Stimulated activated CD4-positive, alpha-beta T cell treated with anti-CD3 and anti-CD28 coated beads, Interleukin-4, amount 100 ng/mL, for 4 hours (primary cell): ENCODE measurements around the gene AUNIP.

Experiments used
- DNase-seq, 2 experiments: peaks; one replicate each; pipeline ENCODE4 v3.0.0-alpha.2; 2020

Gene AUNIP

GRCh38 chr1:25885602-25886001 lies 26.3 kb upstream of the AUNIP start:
- DNase-seq = no peak

- DNase-seq = no peak
Measured at GRCh38 chr1:25881266-25881665, 22.0 kb upstream of the AUNIP start.

DNA sequence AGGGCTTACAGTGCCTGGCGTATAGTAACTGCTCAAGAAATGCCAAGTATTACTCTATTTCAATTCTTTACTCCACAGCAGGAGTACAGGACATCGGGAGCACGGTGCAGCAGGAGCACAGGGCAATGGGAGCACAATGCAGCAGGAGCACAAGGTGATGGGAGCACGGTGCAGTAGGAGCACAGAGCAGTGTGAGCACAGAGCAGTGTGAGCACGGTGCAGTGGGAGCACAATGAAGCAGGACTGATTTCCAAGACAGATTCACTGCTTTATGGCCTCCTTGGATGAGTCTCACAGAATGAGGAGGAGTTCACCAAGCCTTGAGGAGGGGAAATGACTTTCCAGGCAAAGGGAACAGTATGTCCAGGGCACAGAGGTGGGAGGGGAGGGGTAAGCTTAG lies 21.3 kb upstream of the AUNIP start:
- DNase-seq = no peak

GRCh38 chr1:25879675-25880074 lies 20.4 kb upstream of the AUNIP start:
- no peak for DNase-seq

DNA sequence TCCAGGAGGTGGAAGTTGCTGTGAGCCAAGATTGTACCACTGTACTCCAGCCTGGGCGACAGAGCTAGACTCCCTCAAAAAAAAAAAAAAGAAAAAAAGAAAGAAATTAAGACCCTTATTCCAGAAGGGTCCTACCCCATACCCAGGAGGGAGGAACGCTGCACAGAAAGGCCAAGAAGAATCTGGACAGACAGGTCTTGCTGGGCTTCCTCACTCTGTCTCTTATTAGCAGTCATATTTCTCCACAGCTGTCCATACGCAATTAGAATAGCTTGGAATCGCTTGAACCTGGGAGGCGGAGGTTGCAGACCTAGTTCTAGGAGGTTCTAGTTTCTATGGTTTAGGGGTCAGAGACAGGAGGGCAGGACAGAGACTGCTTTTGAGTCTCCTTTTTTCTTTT lies 19.4 kb upstream of the AUNIP start:
- DNase-seq = no peak

GRCh38 chr1:25877155-25877554 lies 17.9 kb upstream of the AUNIP start:
- DNase-seq = no peak

- DNase-seq = no peak
Measured at GRCh38 chr1:25876693-25877077, 17.4 kb upstream of the AUNIP start.

DNA sequence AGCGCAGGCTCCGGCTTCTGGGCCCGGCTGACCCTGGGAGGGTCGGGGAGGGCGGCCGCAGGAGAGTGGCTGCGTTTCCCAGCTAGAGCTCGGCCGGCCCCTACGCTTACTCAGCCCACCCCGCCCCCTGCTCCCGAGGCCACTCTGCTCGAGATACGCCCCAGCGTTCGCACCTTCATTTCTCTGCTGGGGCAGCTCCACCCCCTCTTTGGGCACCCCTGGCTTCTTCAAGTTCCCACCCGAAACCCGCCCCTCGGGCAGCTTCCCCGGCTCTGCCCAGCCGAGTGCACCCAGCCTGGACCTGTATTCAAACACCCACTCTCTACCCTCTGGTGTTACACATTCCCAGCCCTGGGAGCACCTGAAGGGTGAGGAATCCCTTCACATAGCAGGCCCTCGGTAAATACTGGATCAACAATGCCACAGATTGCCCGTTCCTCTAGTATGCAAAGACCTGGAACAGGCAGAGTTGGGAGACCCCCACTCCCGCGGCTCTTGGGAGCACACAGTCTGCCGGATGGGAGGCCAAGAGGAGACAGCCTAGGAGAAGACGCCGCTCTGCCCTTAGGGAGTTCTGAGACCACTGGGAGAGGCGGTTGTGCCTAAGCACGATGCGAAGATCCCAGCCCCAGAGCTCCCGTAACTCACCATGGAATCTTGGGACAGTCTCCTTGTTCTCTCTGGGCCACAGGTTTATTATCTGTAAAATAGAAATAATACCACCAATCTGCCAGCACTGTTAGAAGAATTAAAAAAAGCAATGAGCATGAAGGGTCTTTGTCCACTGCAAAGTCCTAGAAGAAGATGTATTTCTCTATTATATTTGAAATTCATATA lies 16.8 kb upstream of the AUNIP start:
- peak in 1 of 2 experiments; percentile 18 for DNase-seq

DNA sequence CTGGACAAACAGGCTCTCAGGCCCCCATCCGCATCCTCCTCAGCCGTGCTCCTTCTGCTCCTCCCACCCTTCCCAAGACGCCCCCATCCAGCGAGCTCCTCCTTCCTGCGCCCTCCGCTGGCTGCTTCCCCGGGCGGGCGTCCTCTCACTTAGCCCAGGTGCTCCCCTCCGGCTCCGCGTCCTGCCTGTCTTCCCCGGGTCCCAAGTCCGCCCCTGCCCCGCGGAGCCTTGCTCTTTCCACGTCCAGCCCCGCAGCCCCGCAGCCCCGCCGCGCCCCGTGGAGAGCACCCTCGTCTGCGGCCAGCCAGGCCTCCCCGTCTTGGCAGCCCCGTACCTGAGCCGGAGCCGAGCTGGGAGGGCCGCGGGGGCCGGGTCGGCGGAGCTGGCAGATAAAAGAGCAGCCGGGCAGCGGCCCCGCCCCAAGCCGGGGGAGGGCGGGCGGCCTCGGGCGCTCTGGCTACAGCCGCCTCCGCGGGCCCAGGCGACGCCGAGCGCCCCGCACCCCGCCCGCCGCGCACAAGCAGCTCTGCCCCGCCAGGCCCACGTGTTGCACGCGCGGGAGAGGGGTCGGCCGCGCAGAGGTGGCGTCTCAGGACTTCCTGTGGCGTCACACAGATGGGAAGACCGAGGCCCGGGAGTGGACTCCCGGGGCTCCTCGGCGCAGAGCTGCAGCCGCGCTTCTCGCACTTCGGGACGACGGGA lies 16.0 kb upstream of the AUNIP start, which contains the start of gene PAQR7:
PAQR7 (minus strand) TSS at position 555 of the 702 bp plus-strand sequence. CDS start 11,869 bp downstream, outside the sequence.
- DNase-seq = peak; percentile 55 to 64

DNA sequence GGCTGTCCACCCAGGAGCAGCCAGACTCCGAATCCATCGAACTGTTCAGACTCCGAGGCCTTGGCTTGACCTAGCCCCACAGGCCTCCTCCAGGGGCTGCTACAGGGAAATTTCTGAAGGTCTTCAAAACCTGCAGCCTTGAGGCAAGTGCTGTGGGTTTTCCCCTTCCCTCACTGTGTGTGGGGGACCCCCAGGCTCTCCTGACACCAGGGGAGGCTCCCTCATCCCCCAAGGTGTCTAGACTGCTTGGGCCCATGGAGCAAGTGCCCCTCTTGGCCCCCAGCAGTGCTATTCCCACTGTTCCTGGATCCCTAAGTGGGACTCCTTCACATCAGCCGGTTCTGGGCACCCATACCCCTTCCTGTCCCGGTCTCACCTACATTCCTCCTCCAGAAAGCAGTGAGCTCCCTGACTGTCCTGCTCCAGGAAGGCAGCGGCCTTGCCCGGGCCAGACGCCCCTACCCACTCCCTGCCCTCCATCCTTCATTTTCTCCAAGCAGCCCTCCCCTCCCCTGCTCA lies 15.4 kb upstream of the AUNIP start:
- DNase-seq = no peak

DNA sequence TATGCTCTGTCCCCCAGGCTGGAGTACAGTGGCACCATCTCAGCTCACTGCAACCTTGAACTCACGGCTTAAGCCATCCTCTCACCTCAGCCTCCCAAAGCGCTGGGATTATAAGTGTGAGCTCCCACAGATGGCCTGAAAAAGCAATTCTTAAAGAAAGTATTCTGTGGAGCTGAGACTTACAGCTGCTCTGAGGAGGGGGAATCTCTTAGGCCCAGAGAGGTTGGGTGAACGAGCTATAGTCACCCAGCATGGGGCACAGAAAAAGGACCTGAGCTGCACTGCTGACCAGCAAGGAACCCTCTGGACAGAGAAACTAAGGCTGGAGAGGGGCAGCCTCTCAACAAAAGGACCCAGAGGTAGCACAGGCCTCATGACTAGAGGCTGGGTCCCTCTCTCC lies 15.0 kb upstream of the AUNIP start:
- DNase-seq = no peak

GRCh38 chr1:25873120-25873519 lies 13.9 kb upstream of the AUNIP start:
- no peak for DNase-seq

DNA sequence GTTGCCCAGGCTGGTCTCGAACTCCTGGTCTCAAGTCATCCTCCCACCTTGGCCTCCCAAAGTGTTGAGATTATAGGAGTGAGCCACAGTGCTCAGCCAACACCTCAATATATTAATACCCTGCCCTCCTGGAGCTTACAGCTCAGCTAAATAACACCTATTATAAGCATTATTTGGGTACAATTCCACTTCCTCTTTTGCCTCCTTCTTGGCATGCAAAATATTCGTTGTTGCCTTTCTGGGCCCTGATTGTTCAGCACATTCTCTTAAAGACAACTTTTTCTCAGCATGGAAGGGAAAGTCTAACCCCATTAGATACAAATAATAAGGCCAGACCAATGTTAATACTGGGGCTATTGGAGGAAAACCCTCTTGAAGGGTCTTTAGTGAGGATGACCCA lies 13.5 kb upstream of the AUNIP start:
- no peak for DNase-seq

GRCh38 chr1:25871704-25872494 lies 12.6 kb upstream of the AUNIP start:
- no peak for DNase-seq

DNA sequence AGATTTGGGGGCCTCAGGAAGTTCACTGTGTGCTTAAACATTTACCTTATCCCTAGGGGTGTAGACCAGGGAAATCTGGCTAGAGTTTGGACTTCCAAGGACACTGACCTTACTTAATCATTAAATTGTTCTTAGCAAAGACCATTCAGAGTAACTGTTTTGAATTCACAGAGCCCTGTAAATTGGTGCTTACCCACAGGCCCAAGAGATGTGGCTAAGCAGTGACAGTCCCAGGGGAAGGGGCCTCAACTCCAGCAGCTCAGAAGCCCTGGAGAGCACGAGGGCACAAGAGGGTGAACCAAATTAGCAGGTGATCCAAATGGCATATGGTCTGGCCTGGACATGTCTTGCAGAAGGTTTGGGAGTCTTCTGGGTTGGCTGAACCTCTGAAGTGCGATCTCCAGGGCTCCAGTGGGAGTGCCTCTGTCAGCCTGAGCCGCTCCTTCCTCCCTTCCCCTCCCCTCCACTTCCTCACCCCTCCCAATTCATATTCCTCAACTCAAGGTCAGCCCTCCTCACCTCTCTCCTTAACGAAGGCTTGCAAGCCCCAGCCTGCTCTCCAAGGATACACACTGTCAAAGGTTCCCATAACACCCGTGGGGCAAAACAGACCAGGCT lies 11.9 kb upstream of the AUNIP start:
- no peak for DNase-seq

DNA sequence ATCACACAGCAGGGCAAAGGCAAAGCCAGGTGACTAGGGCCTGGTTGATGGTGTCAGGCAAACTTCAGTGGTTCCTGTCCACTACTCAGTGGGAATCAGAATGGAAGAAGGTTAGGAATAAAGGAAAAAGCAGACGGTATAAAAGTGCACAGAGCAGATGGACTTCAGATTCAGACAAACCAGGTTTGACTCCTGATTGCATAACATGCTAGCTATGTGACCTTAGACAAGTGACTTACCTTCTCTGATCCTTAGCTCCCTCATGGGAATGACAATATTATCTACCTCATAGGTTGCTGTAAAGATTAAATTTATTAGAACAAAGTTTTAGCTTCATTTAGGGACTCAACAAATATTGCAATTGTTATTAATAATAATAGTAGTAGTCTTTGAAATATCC lies 11.4 kb upstream of the AUNIP start:
- no peak for DNase-seq

- DNase-seq = no peak
Measured at GRCh38 chr1:25869909-25870606, 10.8 kb upstream of the AUNIP start.

DNA sequence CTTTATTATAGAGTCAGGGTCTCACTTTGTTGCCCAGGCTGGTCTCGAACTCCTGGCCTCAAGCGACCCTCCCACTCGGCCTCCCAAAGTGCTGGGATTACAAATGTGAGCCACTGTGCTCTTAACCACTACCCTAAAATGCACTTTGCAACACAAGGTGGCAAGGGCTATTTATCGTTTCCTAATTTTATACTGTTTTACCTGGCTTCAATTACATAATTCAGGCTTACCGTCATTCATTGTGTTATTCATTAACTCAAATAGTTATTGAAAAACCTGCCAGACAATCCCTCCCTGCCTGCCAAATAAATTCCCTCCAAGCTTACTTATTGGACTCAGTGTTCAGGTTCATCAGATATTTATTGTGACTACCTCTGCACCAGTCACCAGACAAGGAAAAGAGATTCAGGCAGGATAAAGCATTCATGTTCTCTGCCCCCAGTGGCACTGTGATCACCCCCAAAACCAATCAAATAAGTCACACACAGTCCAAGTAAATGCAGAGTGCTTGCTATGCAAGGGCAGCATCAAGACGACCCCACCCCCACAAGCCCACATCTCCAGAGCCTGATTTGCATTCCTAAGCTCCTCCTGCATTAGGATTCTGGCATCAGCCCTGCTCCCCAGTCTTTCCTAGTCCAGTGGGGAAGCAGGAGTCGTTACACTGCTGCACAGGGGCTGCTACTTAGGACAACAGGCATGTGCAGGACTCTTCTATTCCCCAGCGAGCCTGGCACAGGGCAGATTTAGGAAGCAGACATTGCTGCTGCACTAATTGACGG lies 8.1 kb upstream of the AUNIP start:
- DNase-seq = no peak

DNA sequence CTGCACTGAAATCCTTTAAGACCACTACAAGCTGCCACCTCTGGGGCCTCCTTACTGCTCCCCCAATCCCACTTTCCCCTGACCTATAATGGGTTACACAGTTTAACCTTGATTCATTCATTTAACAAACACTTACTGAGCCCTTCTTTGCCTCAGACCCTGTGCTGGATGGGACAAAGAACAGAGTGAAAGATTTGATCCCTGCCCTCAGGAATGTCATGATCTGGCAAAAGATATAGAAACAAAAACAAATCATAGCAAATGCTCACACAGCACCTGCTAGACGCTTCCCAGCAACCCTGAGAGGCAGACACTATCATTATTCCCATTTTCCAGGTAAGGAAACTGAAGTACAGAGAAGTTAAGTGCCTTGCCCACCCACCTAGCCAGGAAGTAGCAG lies 7.0 kb upstream of the AUNIP start:
- DNase-seq = no peak

GRCh38 chr1:25864434-25864833 lies 5.2 kb upstream of the AUNIP start:
- DNase-seq = no peak
